Muscle layer of colon (tissue), 2 donors: ENCODE results near the gene ENTPD8.
A peak's percentile ranks its signal among the peaks of the same experiment; 100 is the strongest.
"Not testable (repeated sequence)": the region's sequence is repeated elsewhere in the genome, so short reads cannot be mapped to it uniquely, and the experiment has no call there.

Experiments used
- H3K27ac ChIP-seq: one replicate; pipeline ENCODE4 v1.7.0; 2013; ENCODE audit warnings: low read depth, mild to moderate bottlenecking, low read length, moderate library complexity
- H3K27me3 ChIP-seq, 2 donors: one replicate each; pipeline ENCODE4 v1.7.0; 2013; ENCODE audit warnings: low read length in 2 of 2, mild to moderate bottlenecking in 2 of 2; ENCODE audit not compliant: insufficient read depth in 2 of 2, control insufficient read depth in 1 of 2
- H3K36me3 ChIP-seq: one replicate; pipeline ENCODE4 v1.7.0; 2013; ENCODE audit warnings: mild to moderate bottlenecking, low read length; ENCODE audit not compliant: insufficient read depth
- H3K4me1 ChIP-seq: one replicate; pipeline ENCODE4 v1.7.0; 2013; ENCODE audit warnings: mild to moderate bottlenecking, low read length; ENCODE audit not compliant: insufficient read depth
- H3K4me3 ChIP-seq, 2 donors: one replicate each; pipeline ENCODE4 v1.7.0; 2013; ENCODE audit warnings: low read length in 2 of 2, low read depth in 1 of 2, mild to moderate bottlenecking in 1 of 2, moderate library complexity in 1 of 2
- H3K9ac ChIP-seq: one replicate; pipeline ENCODE4 v1.7.0; 2013; ENCODE audit warnings: low read length
- H3K9me3 ChIP-seq: one replicate; pipeline ENCODE4 v1.7.0; 2013; ENCODE audit warnings: mild to moderate bottlenecking, low read length
- donor health status: abdominal sarcoma.
- donor health status: Adenocarcinoma of cecum.

The ENTPD8 gene

GRCh38 chr9:137417161-137418021, 23.8 kb downstream of the ENTPD8 start:
- Histone ChIP-seq H3K9ac (no peak overlapping the region), H3K4me1 (peaks cover 9% of the 10 kb centered on the region), H3K27me3 (no peaks in the 10 kb centered on the region), H3K9me3 (no peaks in the 10 kb centered on the region), H3K36me3 (no peaks in the 10 kb centered on the region), H3K27ac (no peak overlapping the region), H3K4me3 (peak overlapping the region in 1 of 2 donors; percentile 27)

GRCh38 chr9:137416563-137417151, 24.5 kb downstream of the ENTPD8 start:
- Histone ChIP-seq H3K9ac (no peak overlapping the region), H3K27me3 (no peaks in the 10 kb centered on the region), H3K27ac (no peak overlapping the region), H3K36me3 (no peaks in the 10 kb centered on the region), H3K4me1 (peaks cover 2% of the 10 kb centered on the region), H3K9me3 (no peaks in the 10 kb centered on the region), H3K4me3 (no peak overlapping the region)

- Histone ChIP-seq H3K9ac (no peak overlapping the region), H3K4me3 (no peak overlapping the region), H3K27ac (no peak overlapping the region), H3K27me3 (no peaks in the 10 kb centered on the region), H3K9me3 (no peaks in the 10 kb centered on the region), H3K4me1 (no peaks in the 10 kb centered on the region), H3K36me3 (no peaks in the 10 kb centered on the region)
These were observed 25.1 kb downstream of the ENTPD8 start for GRCh38 chr9:137416006-137416562.

- Histone ChIP-seq H3K9me3 (no peaks in the 10 kb centered on the region), H3K27me3 (no peaks in the 10 kb centered on the region), H3K9ac (no peak overlapping the region)
These were observed 25.7 kb downstream of the ENTPD8 start for GRCh38 chr9:137415451-137415850.

GRCh38 chr9:137412431-137412830, 28.7 kb downstream of the ENTPD8 start:
- Histone ChIP-seq H3K9me3 (no peaks in the 10 kb centered on the region), H3K27me3 (no peaks in the 10 kb centered on the region), H3K4me1 (no peaks in the 10 kb centered on the region), H3K27ac (no peak overlapping the region), H3K4me3 (no peak overlapping the region), H3K36me3 (no peaks in the 10 kb centered on the region), H3K9ac (no peak overlapping the region)

More at GRCh38 chr9:137415451-137415850, 25.7 kb downstream of the ENTPD8 start:
- Histone ChIP-seq H3K27ac (no peak overlapping the region), H3K36me3 (no peaks in the 10 kb centered on the region), H3K4me3 (no peak overlapping the region), H3K4me1 (no peaks in the 10 kb centered on the region)

GRCh38 chr9:137411645-137412380, 29.3 kb downstream of the ENTPD8 start:
- no peak overlapping the region for H3K9ac ChIP-seq
- H3K27ac ChIP-seq: no peak overlapping the region
- H3K4me1 ChIP-seq: no peaks in the 10 kb centered on the region
- no peaks in the 10 kb centered on the region for H3K36me3 ChIP-seq
- H3K4me3 ChIP-seq: no peak overlapping the region
- H3K9me3 ChIP-seq: no peaks in the 10 kb centered on the region
- no peaks in the 10 kb centered on the region for H3K27me3 ChIP-seq

- H3K4me1 ChIP-seq: no peaks in the 10 kb centered on the region
- peaks cover 0 to 4% of the 10 kb centered on the region in 2 donors for H3K27me3 ChIP-seq
- H3K9me3 ChIP-seq: no peaks in the 10 kb centered on the region
- H3K4me3 ChIP-seq: no peak overlapping the region
- H3K9ac ChIP-seq: no peak overlapping the region
- no peak overlapping the region for H3K27ac ChIP-seq
- no peaks in the 10 kb centered on the region for H3K36me3 ChIP-seq
These were observed 29.9 kb downstream of the ENTPD8 start for GRCh38 chr9:137411260-137411644.

GRCh38 chr9:137410891-137411249, 30.3 kb downstream of the ENTPD8 start:
- H3K27me3 ChIP-seq: peaks cover 0 to 7% of the 10 kb centered on the region in 2 donors
- no peaks in the 10 kb centered on the region for H3K36me3 ChIP-seq
- no peak overlapping the region for H3K9ac ChIP-seq
- no peaks in the 10 kb centered on the region for H3K9me3 ChIP-seq
- H3K4me1 ChIP-seq: no peaks in the 10 kb centered on the region
- no peak overlapping the region for H3K27ac ChIP-seq
- H3K4me3 ChIP-seq: no peak overlapping the region

- H3K4me3 ChIP-seq, H3K9me3 ChIP-seq, H3K9ac ChIP-seq, H3K27ac ChIP-seq, H3K4me1 ChIP-seq, H3K36me3 ChIP-seq, H3K27me3 ChIP-seq: not testable (repeated sequence)
These were observed 30.8 kb downstream of the ENTPD8 start for GRCh38 chr9:137410236-137410890.

GRCh38 chr9:137409515-137409914, 31.6 kb downstream of the ENTPD8 start:
- H3K27ac ChIP-seq: no peak overlapping the region
- no peaks in the 10 kb centered on the region for H3K4me1 ChIP-seq
- no peak overlapping the region for H3K4me3 ChIP-seq

More at GRCh38 chr9:137409515-137409914, 31.6 kb downstream of the ENTPD8 start:
- Histone ChIP-seq H3K9ac (no peak overlapping the region), H3K36me3 (no peaks in the 10 kb centered on the region), H3K9me3 (no peaks in the 10 kb centered on the region), H3K27me3 (peaks cover 0 to 7% of the 10 kb centered on the region in 2 donors)
